Measurements from ENCODE around the gene ARID1B.
A peak's percentile ranks its signal among the peaks of the same experiment; 100 is the strongest.

The ARID1B gene

GRCh38 chr6:156826290-156826955, 49.2 kb downstream of the ARID1B start:
- DNase-seq (ENCODE audit: low read depth), result no peak

- no peak for DNase-seq (ENCODE audit: low read depth)
These were observed 50.2 kb downstream of the ARID1B start for GRCh38 chr6:156827382-156827781.

- peak; percentile 69 for DNase-seq (ENCODE audit: low read depth)
These were observed 51.1 kb downstream of the ARID1B start for GRCh38 chr6:156828280-156828703.

- no peak for DNase-seq (ENCODE audit: low read depth)
These were observed 52.9 kb downstream of the ARID1B start for GRCh38 chr6:156830126-156830525.

GRCh38 chr6:156832231-156832647, 55.1 kb downstream of the ARID1B start:
- no peak for DNase-seq (ENCODE audit: low read depth)

- DNase-seq (ENCODE audit: low read depth), result no peak
These were observed 55.5 kb downstream of the ARID1B start for GRCh38 chr6:156832669-156833068.

GRCh38 chr6:156833755-156834154, 56.6 kb downstream of the ARID1B start:
- no peak for DNase-seq (ENCODE audit: low read depth)

- DNase-seq (ENCODE audit: low read depth), result no peak
These were observed 62.0 kb downstream of the ARID1B start for GRCh38 chr6:156839129-156839528.

GRCh38 chr6:156839591-156840001, 62.4 kb downstream of the ARID1B start:
- DNase-seq (ENCODE audit: low read depth), result no peak

GRCh38 chr6:156840136-156840535, 63.0 kb downstream of the ARID1B start:
- DNase-seq (ENCODE audit: low read depth), result no peak

- no peak for DNase-seq (ENCODE audit: low read depth)
These were observed 63.4 kb downstream of the ARID1B start for GRCh38 chr6:156840606-156841005.

- no peak for DNase-seq (ENCODE audit: low read depth)
These were observed 64.3 kb downstream of the ARID1B start for GRCh38 chr6:156841508-156841907.

- no peak for DNase-seq (ENCODE audit: low read depth)
These were observed 65.5 kb downstream of the ARID1B start for GRCh38 chr6:156842598-156843250.

GRCh38 chr6:156844089-156844488, 66.9 kb downstream of the ARID1B start:
- no peak for DNase-seq (ENCODE audit: low read depth)

- DNase-seq (ENCODE audit: low read depth), result no peak
These were observed 68.4 kb downstream of the ARID1B start for GRCh38 chr6:156845454-156846155.

- DNase-seq (ENCODE audit: low read depth), result no peak
These were observed 69.8 kb downstream of the ARID1B start for GRCh38 chr6:156846845-156847599.

- no peak for DNase-seq (ENCODE audit: low read depth)
These were observed 70.9 kb downstream of the ARID1B start for GRCh38 chr6:156848123-156848522.

- no peak for DNase-seq (ENCODE audit: low read depth)
These were observed 71.4 kb downstream of the ARID1B start for GRCh38 chr6:156848533-156848932.

GRCh38 chr6:156849806-156850205, 72.6 kb downstream of the ARID1B start:
- DNase-seq (ENCODE audit: low read depth), result no peak

GRCh38 chr6:156850353-156850752, 73.2 kb downstream of the ARID1B start:
- no peak for DNase-seq (ENCODE audit: low read depth)

GRCh38 chr6:156851454-156851921, 74.3 kb downstream of the ARID1B start:
- no peak for DNase-seq (ENCODE audit: low read depth)

GRCh38 chr6:156852147-156852857, 75.1 kb downstream of the ARID1B start:
- no peak for DNase-seq (ENCODE audit: low read depth)
